Measurements from ENCODE around the gene PPP2R3A.

The PPP2R3A gene

GRCh38 chr3:136105044-136105443 is 139.5 kb downstream of the PPP2R3A start:
- Histone ChIP-seq H3K79me2 (ENCODE audit: low read length) (peaks cover 5% of the 10 kb centered on the region; the same call in 1 of the 2 replicates), H3K9me3 (replicated peaks; ENCODE audit: insufficient read depth, low read length) (no peaks in the 10 kb centered on the region), H2AFZ (ENCODE audit: low read length) (no peak overlapping the region), H4K20me1 (ENCODE audit: insufficient read depth, low read length) (no peaks in the 10 kb centered on the region; the same call in 1 of the 2 replicates), H3K4me1 (ENCODE audit: low read length) (peaks cover 14% of the 10 kb centered on the region), H3K4me2 (ENCODE audit: low read depth, low read length) (no peak overlapping the region), H3K36me3 (replicated peaks; ENCODE audit: insufficient read depth, low read length) (no peaks in the 10 kb centered on the region), H3K4me3 (ENCODE audit: low read length) (no peak overlapping the region), H3K9me2 (replicated peaks; ENCODE audit: insufficient read depth, low read length) (no peaks in the 10 kb centered on the region), H3K27ac (ENCODE audit: low read length) (no peak overlapping the region), H3F3A (ENCODE audit: insufficient read depth, low read length) (peaks cover 9% of the 10 kb centered on the region), H3K9ac (ENCODE audit: low read length) (no peak overlapping the region), H3K27me3 (replicated peaks; ENCODE audit: insufficient read depth, low read length) (no peaks in the 10 kb centered on the region)
- no peak for DNase-seq
- no peak for TF ChIP-seq EZH2phosphoT487 (IDR thresholded peaks at IDR 0.05; ENCODE audit: low read length)
- TF ChIP-seq EZH2 (optimal IDR thresholded peaks at IDR 0.05; ENCODE audit: low read depth, low read length): no peak

- Histone ChIP-seq H3K36me3 (replicated peaks; ENCODE audit: insufficient read depth, low read length) (no peaks in the 10 kb centered on the region), H3F3A (ENCODE audit: insufficient read depth, low read length) (peaks cover 16% of the 10 kb centered on the region), H3K4me2 (ENCODE audit: low read depth, low read length) (no peak overlapping the region), H3K79me2 (ENCODE audit: low read length) (peaks cover 7% of the 10 kb centered on the region; the same call in 1 of the 2 replicates), H2AFZ (ENCODE audit: low read length) (no peak overlapping the region), H3K4me3 (ENCODE audit: low read length) (no peak overlapping the region), H3K9me2 (replicated peaks; ENCODE audit: insufficient read depth, low read length) (no peaks in the 10 kb centered on the region), H3K9ac (ENCODE audit: low read length) (no peak overlapping the region), H3K4me1 (ENCODE audit: low read length) (peaks cover 22% of the 10 kb centered on the region), H3K9me3 (replicated peaks; ENCODE audit: insufficient read depth, low read length) (no peaks in the 10 kb centered on the region), H3K27me3 (replicated peaks; ENCODE audit: insufficient read depth, low read length) (peaks cover 4% of the 10 kb centered on the region; the same call in 1 of the 2 replicates), H4K20me1 (ENCODE audit: insufficient read depth, low read length) (no peaks in the 10 kb centered on the region; the same call in 1 of the 2 replicates), H3K27ac (ENCODE audit: low read length) (no peak overlapping the region)
- DNase-seq: no peak
- TF ChIP-seq, protein P1, sequence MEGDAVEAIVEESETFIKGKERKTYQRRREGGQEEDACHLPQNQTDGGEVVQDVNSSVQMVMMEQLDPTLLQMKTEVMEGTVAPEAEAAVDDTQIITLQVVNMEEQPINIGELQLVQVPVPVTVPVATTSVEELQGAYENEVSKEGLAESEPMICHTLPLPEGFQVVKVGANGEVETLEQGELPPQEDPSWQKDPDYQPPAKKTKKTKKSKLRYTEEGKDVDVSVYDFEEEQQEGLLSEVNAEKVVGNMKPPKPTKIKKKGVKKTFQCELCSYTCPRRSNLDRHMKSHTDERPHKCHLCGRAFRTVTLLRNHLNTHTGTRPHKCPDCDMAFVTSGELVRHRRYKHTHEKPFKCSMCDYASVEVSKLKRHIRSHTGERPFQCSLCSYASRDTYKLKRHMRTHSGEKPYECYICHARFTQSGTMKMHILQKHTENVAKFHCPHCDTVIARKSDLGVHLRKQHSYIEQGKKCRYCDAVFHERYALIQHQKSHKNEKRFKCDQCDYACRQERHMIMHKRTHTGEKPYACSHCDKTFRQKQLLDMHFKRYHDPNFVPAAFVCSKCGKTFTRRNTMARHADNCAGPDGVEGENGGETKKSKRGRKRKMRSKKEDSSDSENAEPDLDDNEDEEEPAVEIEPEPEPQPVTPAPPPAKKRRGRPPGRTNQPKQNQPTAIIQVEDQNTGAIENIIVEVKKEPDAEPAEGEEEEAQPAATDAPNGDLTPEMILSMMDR (IDR thresholded peaks at IDR 0.05; ENCODE audit: low read length): no peak
- TF ChIP-seq EZH2 (optimal IDR thresholded peaks at IDR 0.05; ENCODE audit: low read depth, low read length) (no peak), EZH2phosphoT487 (IDR thresholded peaks at IDR 0.05; ENCODE audit: low read length) (no peak)
Observed at GRCh38 chr3:136106101-136106500, 140.6 kb downstream of the PPP2R3A start.

GRCh38 chr3:136109499-136109898 is 144.0 kb downstream of the PPP2R3A start:
- Histone ChIP-seq H3K79me2 (ENCODE audit: low read length) (peaks cover 7% of the 10 kb centered on the region; the same call in 1 of the 2 replicates), H3K9ac (ENCODE audit: low read length) (no peak overlapping the region), H2AFZ (ENCODE audit: low read length) (no peak overlapping the region), H3K4me2 (ENCODE audit: low read depth, low read length) (peak overlapping the region; percentile 21), H3K9me3 (replicated peaks; ENCODE audit: insufficient read depth, low read length) (no peaks in the 10 kb centered on the region), H3K4me3 (ENCODE audit: low read length) (no peak overlapping the region), H3K27ac (ENCODE audit: low read length) (no peak overlapping the region), H3K27me3 (replicated peaks; ENCODE audit: insufficient read depth, low read length) (peaks cover 4% of the 10 kb centered on the region; the same call in 1 of the 2 replicates), H4K20me1 (ENCODE audit: insufficient read depth, low read length) (no peaks in the 10 kb centered on the region; the same call in 1 of the 2 replicates), H3K4me1 (ENCODE audit: low read length) (peaks cover 22% of the 10 kb centered on the region), H3K9me2 (replicated peaks; ENCODE audit: insufficient read depth, low read length) (no peaks in the 10 kb centered on the region), H3F3A (ENCODE audit: insufficient read depth, low read length) (peaks cover 16% of the 10 kb centered on the region), H3K36me3 (replicated peaks; ENCODE audit: insufficient read depth, low read length) (no peaks in the 10 kb centered on the region)
- TF ChIP-seq EZH2phosphoT487 (IDR thresholded peaks at IDR 0.05; ENCODE audit: low read length): no peak
- TF ChIP-seq, protein P1 (IDR thresholded peaks at IDR 0.05; ENCODE audit: low read length): no peak
- TF ChIP-seq EZH2 (optimal IDR thresholded peaks at IDR 0.05; ENCODE audit: low read depth, low read length): no peak
- peak; percentile 72 for DNase-seq

DNA sequence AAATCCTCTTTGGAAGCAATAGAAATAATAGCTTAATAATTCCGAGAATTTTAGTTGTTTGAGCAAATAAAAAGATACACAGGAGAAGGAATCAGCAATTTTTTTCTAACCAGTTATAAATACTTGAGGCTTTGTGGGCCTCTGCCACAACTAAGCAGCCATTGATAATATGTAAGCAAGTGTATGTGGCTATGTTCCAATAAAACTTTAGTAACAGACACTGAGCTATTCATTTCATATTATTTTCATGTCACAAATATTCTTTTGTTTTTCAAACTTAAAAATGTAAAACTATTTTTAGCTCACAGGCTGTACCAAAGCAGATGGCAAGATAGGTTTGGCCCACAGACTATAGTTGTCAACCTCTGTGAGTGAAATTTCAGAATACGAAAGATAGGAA is 145.0 kb downstream of the PPP2R3A start:
- Histone ChIP-seq H3K36me3 (replicated peaks; ENCODE audit: insufficient read depth, low read length) (no peaks in the 10 kb centered on the region), H3K4me2 (ENCODE audit: low read depth, low read length) (no peak overlapping the region), H3K9me3 (replicated peaks; ENCODE audit: insufficient read depth, low read length) (no peaks in the 10 kb centered on the region), H3K27ac (ENCODE audit: low read length) (no peak overlapping the region), H3K27me3 (replicated peaks; ENCODE audit: insufficient read depth, low read length) (peaks cover 4% of the 10 kb centered on the region; the same call in 1 of the 2 replicates), H3K9ac (ENCODE audit: low read length) (no peak overlapping the region), H3K9me2 (replicated peaks; ENCODE audit: insufficient read depth, low read length) (no peaks in the 10 kb centered on the region), H2AFZ (ENCODE audit: low read length) (no peak overlapping the region), H3K79me2 (ENCODE audit: low read length) (peaks cover 7% of the 10 kb centered on the region; the same call in 1 of the 2 replicates), H3K4me3 (ENCODE audit: low read length) (no peak overlapping the region), H3F3A (ENCODE audit: insufficient read depth, low read length) (peaks cover 16% of the 10 kb centered on the region), H4K20me1 (ENCODE audit: insufficient read depth, low read length) (no peaks in the 10 kb centered on the region; the same call in 1 of the 2 replicates), H3K4me1 (ENCODE audit: low read length) (peaks cover 22% of the 10 kb centered on the region)
- TF ChIP-seq, protein P1 (IDR thresholded peaks at IDR 0.05; ENCODE audit: low read length): no peak
- TF ChIP-seq EZH2phosphoT487 (IDR thresholded peaks at IDR 0.05; ENCODE audit: low read length) (no peak), EZH2 (optimal IDR thresholded peaks at IDR 0.05; ENCODE audit: low read depth, low read length) (no peak)
- no peak for DNase-seq
